ENCODE measurements around the gene RIPOR3.
"Not testable (repeated sequence)": the region's sequence is repeated elsewhere in the genome, so short reads cannot be mapped to it uniquely, and the experiment has no call there.

Gene RIPOR3

GRCh38 chr20:50547964-50548363 lies 143.4 kb downstream of the RIPOR3 start:
- no peak for DNase-seq

GRCh38 chr20:50546729-50547314 lies 144.5 kb downstream of the RIPOR3 start:
- DNase-seq, result peak in 1 of 2 donors; percentile 35

DNA sequence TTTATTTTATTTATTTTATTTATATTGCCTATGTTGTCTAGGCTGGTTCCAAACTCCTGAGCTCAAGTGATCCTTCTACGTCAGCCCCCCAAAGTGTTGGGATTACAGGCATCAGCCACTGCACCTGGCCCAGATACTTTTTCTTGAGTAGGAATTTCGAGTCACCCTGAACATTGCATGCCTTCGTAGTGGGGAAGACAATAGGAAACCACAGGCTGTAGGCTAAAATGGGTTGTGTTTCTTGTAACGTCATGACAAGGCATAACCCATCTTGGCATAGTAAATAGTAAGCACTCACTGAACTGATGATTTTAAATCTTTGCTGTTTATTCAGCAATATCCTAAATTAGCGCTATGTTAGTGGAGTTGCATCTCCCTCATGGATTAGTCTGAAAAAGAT lies 146.2 kb downstream of the RIPOR3 start:
- no peak for DNase-seq

- DNase-seq, result no peak
These were observed 148.0 kb downstream of the RIPOR3 start for GRCh38 chr20:50543326-50543725.

DNA sequence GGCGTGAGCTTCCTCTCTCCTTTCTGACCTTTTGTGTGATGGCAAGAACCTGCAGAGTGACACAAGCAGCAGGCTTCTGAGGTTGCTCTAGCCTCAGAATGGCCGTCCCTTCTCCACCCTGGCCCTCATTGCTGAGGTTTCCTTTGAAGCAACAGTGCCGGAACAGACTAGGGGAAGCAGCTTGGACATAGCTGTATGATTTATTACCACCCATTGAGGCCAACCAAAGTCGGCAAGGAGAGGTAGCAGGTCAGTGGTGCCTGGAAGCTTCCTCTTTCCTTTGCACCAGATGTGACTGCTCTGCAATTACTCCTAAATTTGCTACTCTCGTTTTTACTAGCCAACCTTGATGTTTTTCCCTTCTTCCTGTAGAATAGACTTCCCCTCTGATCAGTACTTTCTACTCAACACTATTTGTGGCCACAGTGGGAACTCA lies 149.7 kb downstream of the RIPOR3 start:
- no peak for DNase-seq

DNA sequence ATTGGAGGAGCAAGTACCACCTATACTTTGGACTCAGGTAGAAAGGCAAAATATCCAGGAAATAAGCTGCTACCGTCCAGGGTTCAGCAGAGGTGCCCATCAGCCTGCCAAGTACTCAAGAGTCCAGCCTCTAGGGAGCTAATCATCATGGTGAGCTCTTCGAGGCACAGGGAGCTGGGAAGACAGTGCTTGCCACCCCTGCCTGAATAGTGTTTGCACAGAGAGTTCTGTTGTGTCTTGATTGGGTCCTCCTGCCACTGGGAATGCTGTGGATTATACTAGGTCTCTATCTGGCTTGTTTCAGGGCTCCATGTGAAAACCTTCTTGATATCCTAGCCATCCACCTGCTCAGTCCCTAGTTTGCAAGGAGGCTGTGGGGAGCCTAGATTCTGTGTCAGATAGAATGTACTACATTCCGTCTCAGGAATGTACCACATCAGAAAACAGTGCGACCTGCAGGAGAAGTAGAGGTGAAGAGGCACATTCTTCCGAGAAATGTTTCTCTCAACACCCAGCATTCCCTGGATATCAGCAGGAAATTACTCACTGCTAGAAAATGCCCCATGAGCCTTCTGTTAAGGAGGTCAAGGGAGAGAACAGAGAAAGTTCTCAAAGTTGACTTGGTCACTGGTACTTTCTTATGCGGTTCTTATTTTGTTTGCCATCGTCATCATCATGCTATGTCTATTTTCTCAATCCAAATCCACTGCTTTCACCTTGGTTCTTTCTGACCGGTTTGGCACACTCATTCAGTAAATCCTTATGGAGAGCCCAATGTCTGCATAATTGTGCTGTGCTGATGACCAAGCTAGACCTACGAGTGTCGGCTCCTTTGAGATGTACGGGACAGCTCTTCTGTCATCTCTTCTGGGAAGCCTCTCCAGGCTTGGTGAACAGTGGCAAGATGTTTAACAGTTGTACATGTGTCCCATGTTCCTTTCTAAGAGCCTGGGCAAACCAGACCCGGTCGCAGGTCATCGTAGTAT lies 150.4 kb downstream of the RIPOR3 start:
- no peak for DNase-seq

GRCh38 chr20:50539798-50540197 lies 151.5 kb downstream of the RIPOR3 start:
- not testable (repeated sequence) for DNase-seq

- DNase-seq, result no peak
These were observed 153.1 kb downstream of the RIPOR3 start for GRCh38 chr20:50538276-50538675.

- no peak for DNase-seq
These were observed 153.7 kb downstream of the RIPOR3 start for GRCh38 chr20:50537546-50538201.

DNA sequence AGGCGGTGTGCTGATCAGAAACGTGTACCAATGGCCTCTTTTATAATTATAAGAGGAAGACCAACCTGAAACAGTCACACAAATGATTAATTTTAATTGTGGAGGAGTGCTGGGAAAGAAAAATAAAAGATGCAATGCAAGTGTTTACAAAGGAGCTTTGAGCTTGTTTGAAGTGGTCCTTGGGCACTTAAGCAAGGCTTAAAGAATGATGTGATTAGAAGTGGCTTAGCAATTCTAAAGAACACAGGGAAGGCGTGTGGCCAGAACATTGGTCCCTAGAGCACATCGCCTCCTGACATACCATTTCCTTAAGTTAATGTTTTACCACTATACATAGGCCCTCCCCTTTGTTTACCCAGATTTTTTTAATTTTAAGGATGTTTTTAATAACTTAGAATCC lies 155.0 kb downstream of the RIPOR3 start:
- DNase-seq, result no peak
